Endothelial cell of hepatic sinusoid (primary cell): ENCODE results near the gene PTPRM.
"Not testable (repeated sequence)": the region's sequence is repeated elsewhere in the genome, so short reads cannot be mapped to it uniquely, and the experiment has no call there.

Source experiments
- in situ Hi-C: cut with HindIII; loops from 2 replicates; pipeline ENCODE4 v1.10.0; 2017; ENCODE audit warnings: low sequenced_read_pairs

PTPRM gene

DNA sequence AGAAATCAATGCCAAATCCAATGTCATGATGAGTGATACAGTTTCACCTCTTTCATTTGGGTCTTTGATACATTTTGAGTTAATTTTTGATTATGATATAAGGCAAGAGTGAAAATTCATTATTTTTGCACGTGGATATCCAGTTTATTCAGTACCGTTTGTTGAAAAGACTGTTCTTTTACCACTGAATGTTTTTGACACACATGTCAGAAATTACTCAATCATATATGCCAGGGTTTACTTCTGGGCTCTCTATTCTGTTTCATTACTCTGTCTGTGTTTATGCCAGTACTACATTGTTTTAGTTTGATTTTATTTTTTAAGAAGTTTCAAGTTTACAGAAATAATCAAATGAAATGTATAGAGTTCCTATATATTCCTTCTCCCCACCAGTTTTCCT, 154.4 kb downstream of the PTPRM start:
- in situ Hi-C loops: no loop called here

DNA sequence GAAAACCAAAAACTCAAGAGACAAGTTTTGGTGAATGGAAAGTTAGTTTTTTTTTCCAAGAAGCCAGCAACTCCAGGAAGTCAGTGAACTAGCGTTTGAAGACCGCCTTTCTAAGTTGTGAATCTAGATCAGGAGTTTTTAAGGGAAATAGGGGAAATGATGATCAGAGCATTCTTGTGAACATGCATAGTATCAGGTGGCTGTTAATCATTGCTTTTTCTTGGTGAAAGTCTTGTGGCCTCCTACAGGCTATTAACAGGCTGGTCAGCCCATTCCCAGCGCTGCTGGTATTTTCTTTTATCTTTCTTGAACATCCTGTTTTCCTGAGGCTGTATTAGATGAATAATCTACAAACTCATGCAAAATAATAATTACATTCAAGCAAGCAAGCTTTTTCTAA, 155.8 kb downstream of the PTPRM start:
- in situ Hi-C loops: no loop called here

DNA sequence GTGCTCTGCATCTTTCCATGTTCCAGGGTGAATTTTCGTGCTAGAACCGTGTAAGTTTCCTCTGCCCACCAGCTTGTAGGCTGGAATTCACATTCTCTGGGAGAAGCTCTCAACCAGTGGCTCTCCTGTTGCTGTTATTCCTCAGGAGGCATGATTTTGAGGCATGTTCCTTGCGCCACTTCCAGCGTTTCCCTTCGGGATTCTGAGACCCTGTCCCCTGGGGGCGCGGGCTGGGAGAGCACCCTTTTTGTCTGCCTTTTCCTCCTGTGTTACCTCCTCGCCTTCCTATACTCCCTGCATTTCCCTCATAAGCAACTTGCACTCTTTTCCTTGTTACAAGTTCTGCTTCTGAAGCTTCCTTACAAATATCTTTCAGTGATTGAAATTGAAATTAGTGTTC, 156.4 kb downstream of the PTPRM start:
- in situ Hi-C loops: no loop called here

DNA sequence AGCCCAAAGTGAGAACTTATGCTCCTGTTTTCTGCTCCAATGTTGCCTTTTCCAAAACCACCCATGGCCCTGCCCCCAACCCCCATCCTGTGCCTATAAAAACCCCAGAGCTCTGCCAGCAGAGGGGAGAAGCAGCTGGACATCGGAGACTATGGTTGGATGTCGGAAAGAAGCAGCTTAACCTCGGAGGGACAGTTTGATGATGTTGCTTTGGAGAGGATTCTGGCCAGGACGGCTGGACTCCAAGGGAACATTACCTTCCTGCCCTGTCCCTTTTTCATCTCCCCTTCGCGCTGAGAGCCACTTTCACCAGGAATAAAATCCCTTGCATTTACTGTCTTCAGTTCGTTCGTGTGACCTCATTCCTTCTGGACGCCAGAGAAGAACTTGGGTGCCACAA, 158.4 kb downstream of the PTPRM start:
- in situ Hi-C loops: no loop called here

DNA sequence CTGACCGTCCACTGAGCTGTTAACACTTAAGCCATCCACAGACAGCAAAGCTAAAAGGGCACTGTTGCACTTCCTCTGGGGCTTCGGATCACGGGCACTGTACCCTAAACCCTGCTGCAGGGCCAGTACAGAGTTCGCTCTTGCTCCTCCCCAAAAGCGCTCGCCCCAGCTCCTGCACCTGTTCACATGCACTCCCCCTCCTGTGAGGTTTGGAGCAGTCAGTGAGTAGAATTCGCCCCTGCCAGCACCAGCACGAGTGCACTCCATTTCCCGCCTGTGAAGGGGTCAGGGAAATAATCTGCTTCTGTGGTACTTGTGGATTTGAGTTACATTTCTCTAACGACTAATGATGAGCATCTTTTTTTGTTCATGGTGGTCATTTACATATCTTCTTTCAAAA, 158.8 kb downstream of the PTPRM start:
- in situ Hi-C loops: no loop called here

DNA sequence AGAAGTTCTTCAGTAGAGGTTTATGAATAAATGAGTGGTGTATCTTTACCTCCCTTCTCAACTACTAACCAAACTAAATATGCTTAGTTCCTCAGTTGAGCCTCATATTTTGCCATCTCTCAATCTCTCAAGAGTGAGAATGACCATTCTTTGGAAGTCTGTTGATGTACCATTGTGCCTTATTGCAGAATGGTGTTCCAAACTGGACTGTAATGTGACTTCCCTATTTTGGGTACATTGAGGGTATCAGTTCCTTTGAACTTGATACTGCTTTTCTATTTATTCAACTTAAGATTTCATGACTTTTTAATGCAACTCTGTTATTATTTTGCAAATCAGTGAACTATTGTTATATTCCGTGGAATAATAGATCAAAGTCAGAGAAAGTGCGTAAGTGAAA, 159.4 kb downstream of the PTPRM start:
- in situ Hi-C loops: no loop called here

DNA sequence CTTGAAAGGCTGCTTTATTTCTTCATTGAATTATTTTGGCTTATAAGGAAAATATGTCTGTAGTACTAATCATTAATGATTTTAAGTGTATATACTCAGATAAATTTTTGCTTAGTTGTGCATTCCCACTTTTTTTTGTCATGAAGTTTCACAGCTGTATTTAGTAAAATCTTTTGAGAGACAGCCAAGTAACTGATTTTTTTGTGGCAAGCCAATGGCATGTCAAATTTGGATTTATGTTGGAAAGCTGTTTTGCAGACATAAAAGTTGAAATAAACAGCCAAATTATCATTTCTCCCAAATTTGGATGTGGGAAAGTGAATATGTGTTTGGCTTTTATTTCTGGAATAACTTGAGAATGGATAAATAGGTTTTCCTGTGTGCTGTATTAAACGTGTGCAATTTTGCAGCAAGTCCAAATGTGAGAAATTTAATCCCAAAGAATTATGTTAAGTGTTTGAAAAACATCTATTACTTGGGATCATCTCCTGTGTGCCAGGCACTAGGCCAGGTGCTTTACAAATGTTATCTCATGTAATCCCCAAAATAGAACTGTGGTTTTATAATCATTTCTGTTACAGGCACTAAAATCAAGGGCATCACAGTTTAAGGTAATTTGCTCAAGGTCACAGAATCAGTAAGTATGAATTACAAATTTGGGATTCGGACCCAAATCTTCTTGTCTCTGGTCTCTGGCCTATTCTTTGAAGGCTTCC, 160.4 kb downstream of the PTPRM start:
- in situ Hi-C loops: no loop called here

DNA sequence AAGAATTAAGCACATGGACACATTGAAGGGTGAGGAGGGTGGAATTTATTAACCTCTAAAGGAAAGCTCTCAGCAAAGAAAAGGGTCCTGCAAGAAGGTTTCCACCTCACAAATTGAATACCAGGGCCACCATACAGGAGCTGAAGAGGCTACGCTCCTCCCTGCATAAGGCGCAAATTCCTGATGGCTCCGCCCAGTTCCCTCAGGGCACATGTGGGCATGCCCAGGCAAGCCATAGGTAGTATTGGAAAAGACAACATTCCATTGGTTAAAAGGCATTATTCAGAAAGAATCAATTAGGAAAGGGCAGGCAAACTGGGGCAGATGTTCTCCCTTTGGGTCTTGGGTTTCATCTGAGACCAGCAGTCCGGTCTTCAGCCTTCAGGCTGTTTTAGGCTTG, 161.2 kb downstream of the PTPRM start:
- in situ Hi-C loops: no loop called here

DNA sequence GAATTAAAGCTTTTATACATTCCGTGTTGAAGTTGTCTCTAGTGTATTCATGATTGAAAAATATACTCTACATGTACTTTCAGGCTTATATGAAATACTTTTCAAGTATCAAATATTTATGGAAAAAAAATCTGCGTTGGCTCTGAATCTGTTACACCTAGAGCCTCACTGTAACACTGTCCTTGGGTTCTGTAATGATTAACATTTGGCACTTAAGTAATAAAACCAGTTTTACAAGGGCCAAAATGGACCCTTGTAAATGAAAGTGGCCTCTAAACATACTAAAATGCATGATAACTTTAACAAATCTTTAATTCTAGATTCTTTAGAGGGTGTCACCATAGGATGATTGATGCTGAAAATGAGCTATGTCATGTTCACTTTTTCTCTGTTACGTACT, 162.8 kb downstream of the PTPRM start:
- in situ Hi-C loops: no loop called here

DNA sequence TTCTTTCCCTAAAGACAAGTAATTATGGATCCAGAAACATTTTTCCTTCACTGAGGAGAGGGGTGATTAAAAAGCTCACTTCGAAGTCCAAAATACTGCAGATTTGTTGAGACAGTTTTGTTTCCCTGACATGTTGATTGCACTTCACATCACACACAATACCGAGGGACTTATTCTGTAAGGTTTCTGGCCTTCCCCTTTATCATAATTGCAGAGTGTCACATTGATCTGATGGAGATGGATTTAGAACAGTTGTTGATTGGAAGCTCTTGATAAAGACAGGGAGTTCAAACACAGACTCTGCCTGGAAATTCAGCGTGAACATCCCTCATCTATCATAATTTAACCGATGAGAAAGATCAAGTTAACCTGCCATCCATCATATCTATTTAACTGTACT, 163.6 kb downstream of the PTPRM start:
- in situ Hi-C loops: no loop called here

DNA sequence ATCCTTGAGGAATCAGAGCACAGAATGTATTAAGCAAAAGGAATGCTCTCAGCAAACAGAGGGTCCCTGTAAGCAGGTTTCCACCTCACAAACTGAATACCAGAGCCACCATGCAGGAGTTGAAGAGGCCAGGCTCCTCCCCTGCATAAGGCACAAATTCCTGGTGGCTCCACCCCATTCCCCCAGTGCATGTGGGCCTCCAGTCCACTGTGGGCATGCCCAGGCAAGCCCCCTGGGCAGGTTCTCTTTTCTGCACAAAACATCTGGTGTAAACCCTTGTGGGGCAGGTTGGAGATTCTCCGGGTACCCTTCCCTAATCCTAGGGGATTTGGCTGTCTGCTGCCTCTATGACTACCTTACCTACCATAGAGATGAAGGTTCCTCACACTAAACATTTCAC, 166.5 kb downstream of the PTPRM start:
- in situ Hi-C loops: no loop called here

DNA sequence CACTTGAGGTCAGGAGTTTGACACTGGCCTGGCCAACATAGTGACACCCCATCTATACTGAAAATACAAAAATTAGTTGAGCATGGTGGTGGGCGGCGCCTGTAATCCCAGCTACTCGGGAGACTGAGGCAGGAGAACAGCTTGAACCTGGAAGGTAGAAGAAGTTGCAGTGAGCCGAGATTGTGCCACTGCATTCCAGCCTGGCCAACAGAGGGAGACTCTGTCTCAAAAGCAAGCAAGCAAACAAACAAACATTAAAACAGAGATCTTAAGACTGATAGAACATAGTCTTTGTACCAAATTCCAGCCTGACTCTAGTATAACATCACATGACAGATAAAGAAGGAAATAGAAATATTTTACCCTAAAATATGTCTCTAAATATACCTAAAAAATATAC, 168.1 kb downstream of the PTPRM start:
- in situ Hi-C loops: no loop called here

DNA sequence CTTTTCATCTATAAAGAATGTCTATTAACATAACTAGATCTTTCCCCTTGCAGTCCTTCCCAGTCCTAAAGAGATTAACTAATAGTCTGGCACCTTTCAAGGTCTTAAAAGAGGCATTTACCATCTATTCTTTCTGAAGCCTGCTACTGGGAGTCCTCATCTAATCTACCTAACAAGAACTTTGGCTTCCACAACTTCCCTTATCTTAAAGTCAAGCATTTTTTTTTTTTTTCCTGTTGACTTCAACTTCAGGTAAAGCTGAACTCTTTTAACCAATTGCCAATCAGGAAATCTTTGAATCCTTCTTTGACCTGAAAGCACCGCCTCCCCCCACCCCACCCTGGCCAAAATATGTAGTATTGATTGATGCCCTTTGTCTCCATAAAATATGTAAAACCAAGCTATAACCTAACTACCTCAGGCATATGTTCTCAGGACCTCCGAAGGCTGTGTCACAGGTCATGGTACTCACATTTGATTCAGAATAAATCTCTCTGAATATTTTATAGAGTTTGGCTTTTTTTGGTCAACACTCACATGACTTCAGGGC, 168.6 kb downstream of the PTPRM start:
- in situ Hi-C loops: no loop called here

DNA sequence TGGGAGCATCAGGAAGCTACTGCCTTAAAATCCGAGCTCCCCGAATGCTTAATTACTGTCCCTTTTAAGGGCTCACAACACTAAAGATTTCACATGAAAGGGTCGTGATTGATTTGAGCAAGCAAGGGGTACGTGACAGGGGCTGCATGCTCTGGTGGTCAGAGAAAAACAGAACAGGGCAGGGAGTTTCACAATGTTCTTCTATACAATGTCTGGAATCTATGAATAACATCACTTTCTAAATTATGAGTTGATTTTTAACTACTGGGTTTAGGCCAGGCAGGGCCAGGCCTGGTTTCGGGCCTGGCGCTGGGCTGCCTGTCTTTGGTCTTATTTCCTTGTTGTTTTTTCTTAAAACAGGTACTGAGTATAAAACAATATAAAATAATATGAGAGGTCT, 169.4 kb downstream of the PTPRM start:
- in situ Hi-C loops: not testable (repeated sequence)

DNA sequence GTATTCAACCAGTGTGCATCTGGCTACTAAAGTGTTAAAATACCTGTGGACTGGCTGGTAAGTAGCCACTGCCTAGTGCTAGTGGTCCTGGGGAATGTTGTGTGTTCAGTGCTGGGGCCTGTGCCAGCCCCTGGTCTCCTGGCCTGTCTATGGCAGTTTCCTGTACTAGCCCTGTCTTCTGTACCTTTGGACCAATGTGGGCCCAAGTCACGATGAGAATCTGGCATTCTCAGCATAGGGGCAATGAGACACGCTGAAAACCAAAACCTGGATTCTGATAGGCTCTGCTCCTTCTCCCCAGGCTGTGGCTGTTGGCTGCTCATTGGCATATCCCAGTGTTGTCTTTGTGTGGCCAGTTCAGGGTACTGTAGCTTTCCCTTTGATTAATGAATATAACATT, 170.4 kb downstream of the PTPRM start:
- in situ Hi-C loops: no loop called here

DNA sequence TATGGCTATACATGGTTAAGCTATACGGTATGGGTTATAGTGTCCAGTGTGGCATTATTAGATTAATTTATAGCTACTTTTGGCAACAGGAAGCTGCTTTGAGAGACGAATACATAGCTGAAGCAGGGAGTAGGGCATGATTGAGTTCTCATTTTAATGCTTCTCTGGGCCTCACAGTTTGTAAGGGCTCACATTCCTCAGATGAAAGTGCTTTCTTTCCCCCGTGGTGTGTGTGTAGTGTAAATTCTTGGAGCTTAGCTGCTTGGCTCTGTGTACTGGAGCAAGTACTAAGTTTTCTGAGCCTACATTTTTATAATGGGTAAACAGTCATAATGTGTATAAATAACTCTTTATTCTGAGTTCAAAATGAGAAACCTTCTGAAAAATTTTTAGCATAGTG, 173.7 kb downstream of the PTPRM start:
- in situ Hi-C loops: loop anchor here (5.0 kb wide), 1 partner anchor 89 kb away; no protein-coding TSS in a partner anchor

DNA sequence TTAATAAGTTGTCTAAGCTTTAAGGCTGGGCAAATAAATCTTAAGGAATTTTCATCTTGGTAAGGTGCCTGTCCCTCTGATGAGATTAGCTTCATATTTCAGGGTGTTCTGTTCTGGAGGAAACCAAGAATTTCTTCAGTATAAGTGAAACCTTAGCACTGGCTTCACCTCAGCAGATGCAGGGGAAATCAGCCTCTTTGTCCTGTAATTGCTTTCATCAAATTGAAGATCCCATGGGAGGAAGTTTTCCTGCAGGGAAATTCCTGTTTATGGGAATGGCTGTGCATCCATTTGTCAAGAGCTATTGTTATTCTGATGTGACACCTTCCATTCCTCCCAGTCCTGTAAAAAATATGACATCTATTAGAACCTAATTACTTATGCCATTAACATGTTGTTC, 174.5 kb downstream of the PTPRM start:
- in situ Hi-C loops: loop anchor here (5.0 kb wide), 1 partner anchor 89 kb away; no protein-coding TSS in a partner anchor

DNA sequence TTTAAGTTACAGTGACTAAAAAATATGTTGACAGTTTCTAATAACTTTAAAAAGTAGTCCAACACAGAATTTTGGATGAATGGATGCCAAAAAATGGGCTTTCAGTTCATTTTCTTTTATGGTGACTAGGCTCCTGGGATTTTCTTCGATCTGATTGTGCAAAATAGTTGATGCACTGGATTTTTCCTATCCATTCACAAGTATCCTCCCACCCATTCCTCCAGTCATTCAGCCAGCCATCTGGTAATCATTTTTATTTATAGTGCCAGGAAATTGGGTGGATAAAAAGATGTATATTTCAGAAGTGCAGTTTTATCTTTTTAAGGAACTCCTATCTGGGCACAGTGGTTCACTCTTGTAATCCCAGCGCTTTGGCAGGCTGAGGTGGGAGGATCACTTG, 175.1 kb downstream of the PTPRM start:
- in situ Hi-C loops: loop anchor here (5.0 kb wide), 1 partner anchor 90 kb away; no protein-coding TSS in a partner anchor

DNA sequence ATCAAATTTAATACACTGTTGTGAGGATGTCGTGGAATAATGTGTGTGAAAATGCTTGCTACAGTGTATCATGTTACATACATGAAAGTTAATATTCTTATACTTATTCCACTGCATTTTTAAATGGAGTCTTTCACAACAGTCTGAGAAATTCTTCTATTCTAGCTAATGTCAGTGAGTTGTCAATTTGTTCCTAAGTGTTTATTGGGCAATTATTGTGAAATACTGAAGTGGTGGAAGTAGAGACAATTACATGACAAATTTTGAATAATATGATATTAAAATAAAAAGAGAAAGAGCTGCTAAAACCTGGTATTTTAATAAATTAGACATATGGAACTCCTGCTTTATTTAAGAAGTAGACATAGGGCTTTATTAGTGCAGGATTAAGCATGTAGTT, 176.1 kb downstream of the PTPRM start:
- in situ Hi-C loops: loop anchor here (5.0 kb wide), 1 partner anchor 91 kb away; no protein-coding TSS in a partner anchor

DNA sequence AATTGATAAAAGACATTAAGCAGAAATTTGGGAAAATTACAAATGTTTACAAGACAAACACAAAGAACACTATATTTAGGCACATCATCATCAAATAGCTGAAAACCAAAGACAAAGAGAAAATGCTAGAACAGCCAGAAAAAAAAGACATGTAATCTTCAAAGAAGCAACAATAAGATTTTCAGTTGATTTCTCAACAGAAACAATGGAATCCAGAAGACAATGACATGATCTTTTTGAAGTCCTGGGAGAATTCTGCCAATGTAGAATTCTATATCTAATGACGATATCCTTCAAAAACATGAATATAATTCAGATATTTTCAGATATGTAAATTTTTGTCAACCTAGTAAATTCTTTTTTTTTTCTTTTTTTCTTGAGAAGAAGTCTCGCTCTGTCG, 179.0 kb downstream of the PTPRM start:
- in situ Hi-C loops: no loop called here

DNA sequence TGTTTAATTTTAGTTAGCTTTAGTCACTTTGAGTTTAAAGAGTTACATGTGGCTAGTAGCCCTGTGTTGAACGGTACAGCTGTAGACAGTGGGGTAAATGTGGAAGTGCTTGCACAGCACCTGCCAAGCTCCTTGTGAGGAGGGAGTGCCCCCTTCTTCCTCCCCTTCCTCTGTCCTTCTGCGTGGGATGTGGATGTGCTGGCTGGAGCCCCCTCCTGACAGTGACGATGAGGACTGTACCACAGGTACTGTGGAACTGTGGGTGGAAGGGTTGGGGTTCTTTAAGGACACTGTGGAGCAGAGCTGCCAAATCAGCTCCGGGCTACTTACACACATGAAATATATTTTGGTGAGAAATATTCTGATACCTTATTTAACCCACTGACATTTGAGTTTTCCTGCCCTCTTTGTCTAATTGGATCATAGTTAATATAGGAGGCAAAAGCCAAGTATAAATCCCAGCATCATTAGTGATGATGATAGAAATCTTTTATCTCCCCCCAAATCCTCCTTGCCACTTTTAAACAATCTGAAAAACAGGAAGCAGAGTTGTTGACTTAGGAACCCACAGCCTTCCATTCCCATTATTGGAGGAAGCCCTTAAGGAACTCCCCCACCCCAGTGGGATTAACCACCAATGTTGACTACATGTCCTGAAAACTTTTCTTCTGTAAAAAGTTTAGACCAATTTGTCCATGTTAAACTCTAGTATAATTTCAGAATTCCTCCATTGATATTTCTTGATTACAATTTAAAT, 181.3 kb downstream of the PTPRM start:
- in situ Hi-C loops: no loop called here

DNA sequence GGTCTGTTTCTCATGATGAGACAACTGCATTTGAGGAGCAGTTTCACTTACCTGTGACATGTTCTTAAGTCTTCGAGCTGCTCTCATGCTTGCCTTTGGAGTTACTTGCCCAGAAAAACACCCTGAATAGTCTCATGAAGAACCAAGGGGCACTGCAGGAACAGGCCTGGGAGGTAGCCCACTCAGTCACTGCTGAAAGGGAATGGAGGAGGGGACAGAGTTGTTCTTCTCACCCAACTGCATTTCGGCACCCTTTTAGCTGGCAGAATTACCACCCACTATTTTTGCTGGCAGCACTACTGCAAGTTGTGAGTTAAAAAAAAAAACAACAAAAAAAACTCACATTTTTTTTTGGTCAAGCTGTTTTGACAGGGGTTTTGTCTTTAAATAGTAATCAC, 181.9 kb downstream of the PTPRM start:
- in situ Hi-C loops: no loop called here
